Measurements from ENCODE around the gene RLBP1. TPM values are rescaled to one million over a fixed set of nuclear protein-coding genes. Genes with fewer than 3 reads are reported as not detected.

The RLBP1 gene
- total RNA-seq, 1 donor from 2014 or later, result not detected

GRCh38 chr15:89206908-89207331 lies 14.5 kb downstream of the RLBP1 start:
- Mint-ChIP-seq H3K36me3 (ENCODE audit: unreplicated experiment) (no peaks in the 10 kb centered on the region), H3K4me3 (ENCODE audit: unreplicated experiment) (no peak overlapping the region), H3K27me3 (ENCODE audit: unreplicated experiment) (no peaks in the 10 kb centered on the region), H3K9me3 (ENCODE audit: unreplicated experiment) (no peaks in the 10 kb centered on the region), H3K4me1 (ENCODE audit: low read depth, unreplicated experiment) (no peaks in the 10 kb centered on the region), H3K27ac (ENCODE audit: unreplicated experiment) (no peak overlapping the region)
- TF ChIP-seq CTCF (IDR thresholded peaks at IDR 0.05; ENCODE audit: partially characterized antibody, unreplicated experiment), result peak; percentile 99
- peak; percentile 88 for DNase-seq

GRCh38 chr15:89205991-89206585 lies 15.3 kb downstream of the RLBP1 start:
- Mint-ChIP-seq H3K4me1 (ENCODE audit: low read depth, unreplicated experiment) (no peaks in the 10 kb centered on the region), H3K9me3 (ENCODE audit: unreplicated experiment) (no peaks in the 10 kb centered on the region), H3K36me3 (ENCODE audit: unreplicated experiment) (no peaks in the 10 kb centered on the region), H3K27ac (ENCODE audit: unreplicated experiment) (no peak overlapping the region), H3K4me3 (ENCODE audit: unreplicated experiment) (no peak overlapping the region), H3K27me3 (ENCODE audit: unreplicated experiment) (no peaks in the 10 kb centered on the region)
- TF ChIP-seq CTCF (IDR thresholded peaks at IDR 0.05; ENCODE audit: partially characterized antibody, unreplicated experiment), result no peak
- DNase-seq, result no peak

GRCh38 chr15:89203705-89204273 lies 17.6 kb downstream of the RLBP1 start:
- H3K27ac Mint-ChIP-seq (ENCODE audit: unreplicated experiment), result no peak overlapping the region
- H3K36me3 Mint-ChIP-seq (ENCODE audit: unreplicated experiment), result no peaks in the 10 kb centered on the region
- H3K4me3 Mint-ChIP-seq (ENCODE audit: unreplicated experiment), result no peak overlapping the region
- no peak for TF ChIP-seq CTCF (IDR thresholded peaks at IDR 0.05; ENCODE audit: partially characterized antibody, unreplicated experiment)
- H3K9me3 Mint-ChIP-seq (ENCODE audit: unreplicated experiment), result no peaks in the 10 kb centered on the region
- H3K4me1 Mint-ChIP-seq (ENCODE audit: low read depth, unreplicated experiment), result peaks cover 4% of the 10 kb centered on the region
- H3K27me3 Mint-ChIP-seq (ENCODE audit: unreplicated experiment), result no peaks in the 10 kb centered on the region
- no peak for DNase-seq

GRCh38 chr15:89201465-89202005 lies 19.8 kb downstream of the RLBP1 start:
- no peak overlapping the region for H3K27ac Mint-ChIP-seq (ENCODE audit: unreplicated experiment)
- peaks cover 8% of the 10 kb centered on the region for H3K4me1 Mint-ChIP-seq (ENCODE audit: low read depth, unreplicated experiment)
- no peaks in the 10 kb centered on the region for H3K36me3 Mint-ChIP-seq (ENCODE audit: unreplicated experiment)
- H3K27me3 Mint-ChIP-seq (ENCODE audit: unreplicated experiment), result no peaks in the 10 kb centered on the region
- TF ChIP-seq CTCF (IDR thresholded peaks at IDR 0.05; ENCODE audit: partially characterized antibody, unreplicated experiment), result no peak
- H3K9me3 Mint-ChIP-seq (ENCODE audit: unreplicated experiment), result no peaks in the 10 kb centered on the region
- no peak overlapping the region for H3K4me3 Mint-ChIP-seq (ENCODE audit: unreplicated experiment)
- DNase-seq, result no peak

GRCh38 chr15:89200182-89200581 lies 21.2 kb downstream of the RLBP1 start:
- H3K27ac Mint-ChIP-seq (ENCODE audit: unreplicated experiment), result no peak overlapping the region
- no peak for TF ChIP-seq CTCF (IDR thresholded peaks at IDR 0.05; ENCODE audit: partially characterized antibody, unreplicated experiment)
- peaks cover 8% of the 10 kb centered on the region for H3K4me1 Mint-ChIP-seq (ENCODE audit: low read depth, unreplicated experiment)
- no peak for DNase-seq
- H3K36me3 Mint-ChIP-seq (ENCODE audit: unreplicated experiment), result no peaks in the 10 kb centered on the region
- H3K9me3 Mint-ChIP-seq (ENCODE audit: unreplicated experiment), result no peaks in the 10 kb centered on the region
- H3K4me3 Mint-ChIP-seq (ENCODE audit: unreplicated experiment), result no peak overlapping the region
- no peaks in the 10 kb centered on the region for H3K27me3 Mint-ChIP-seq (ENCODE audit: unreplicated experiment)
